GM18868 (cell line): Measurements from ENCODE around the gene CCDC120.

ENCODE experiments used
- ATAC-seq: cut with Tn5 transposase; IDR thresholded peaks from one replicate; pipeline ENCODE4 v1.9.1; 2021; ENCODE audit warnings: mild to moderate bottlenecking, moderate library complexity; ENCODE audit not compliant: unreplicated experiment

CCDC120 gene

GRCh38 chrX:49061490-49061889 lies 2.7 kb downstream of the CCDC120 start:
- ATAC-seq, result no peak

GRCh38 chrX:49061916-49062315 lies 3.1 kb downstream of the CCDC120 start:
- ATAC-seq, result no peak

- no peak for ATAC-seq
These were observed 4.9 kb downstream of the CCDC120 start for GRCh38 chrX:49063715-49064114.

GRCh38 chrX:49064303-49064702 lies 5.5 kb downstream of the CCDC120 start:
- no peak for ATAC-seq

GRCh38 chrX:49064735-49065134 lies 5.9 kb downstream of the CCDC120 start:
- no peak for ATAC-seq

GRCh38 chrX:49066278-49066677 lies 7.5 kb downstream of the CCDC120 start:
- ATAC-seq, result no peak

- no peak for ATAC-seq
These were observed 7.9 kb downstream of the CCDC120 start for GRCh38 chrX:49066690-49067089.

GRCh38 chrX:49067285-49068120 lies 8.7 kb downstream of the CCDC120 start:
- no peak for ATAC-seq

- no peak for ATAC-seq
These were observed 10.2 kb downstream of the CCDC120 start for GRCh38 chrX:49069038-49069437.

GRCh38 chrX:49070988-49071387 lies 12.2 kb downstream of the CCDC120 start:
- ATAC-seq, result no peak

GRCh38 chrX:49071877-49072711 lies 13.3 kb downstream of the CCDC120 start:
- no peak for ATAC-seq

GRCh38 chrX:49072712-49073095 lies 13.9 kb downstream of the CCDC120 start:
- no peak for ATAC-seq

GRCh38 chrX:49073601-49074575 lies 15.1 kb downstream of the CCDC120 start, which contains the start of gene PRAF2:
PRAF2 (minus strand) TSS chrX:49074002; CDS start chrX:49073987, 15 bp downstream.
- ATAC-seq, result peak; percentile 93

GRCh38 chrX:49075347-49075746 lies 16.5 kb downstream of the CCDC120 start:
- ATAC-seq, result no peak

- no peak for ATAC-seq
These were observed 19.1 kb downstream of the CCDC120 start for GRCh38 chrX:49077941-49078340.

- ATAC-seq, result peak; percentile 91
These were observed 21.0 kb downstream of the CCDC120 start, which contains the start of gene WDR45 for GRCh38 chrX:49079489-49080428. WDR45 (minus strand) TSS chrX:49079887; CDS start chrX:49078095, 1,792 bp downstream.

GRCh38 chrX:49082271-49082871 lies 23.6 kb downstream of the CCDC120 start:
- no peak for ATAC-seq

GRCh38 chrX:49089553-49089952 lies 30.8 kb downstream of the CCDC120 start:
- ATAC-seq, result no peak

- ATAC-seq, result no peak
These were observed 37.6 kb downstream of the CCDC120 start for GRCh38 chrX:49096419-49096818.
